Thyroid gland (tissue), 4 donors: Measurements from ENCODE around the gene ERICH2. TPM values are rescaled to one million over a fixed set of nuclear protein-coding genes. Genes with fewer than 3 reads are reported as not detected.

ENCODE experiments used
- DNase-seq, 2 donors: peaks; one replicate each; pipeline ENCODE4 v3.0.0-alpha.2; 2019
- H3K27ac ChIP-seq, 3 donors: fragments of 200-600 bp; sonication (generic); 1 replicate in 2 of 3; 2 replicates in 1 of 3; pipeline ENCODE4 v1.5.1; 2016 to 2019; ENCODE audit warnings: mild to moderate bottlenecking in 1 of 3, moderate library complexity in 1 of 3
- H3K27me3 ChIP-seq: fragments of 200-600 bp; sonication (generic); one replicate; pipeline ENCODE4 v1.5.1; 2019
- H3K36me3 ChIP-seq, 2 donors: fragments of 200-600 bp; sonication (generic); one replicate each; pipeline ENCODE4 v1.5.1; 2016 to 2019
- H3K4me1 ChIP-seq, 2 donors: fragments of 200-600 bp; sonication (generic); one replicate each; pipeline ENCODE4 v1.5.1; 2017 to 2019
- H3K4me3 ChIP-seq, 3 donors: fragments of 200-600 bp; sonication (generic); replicated peaks in 1 of 3; 1 replicate in 2 of 3; 2 replicates in 1 of 3; pipeline ENCODE4 v1.5.1; 2016; ENCODE audit warnings: mild to moderate bottlenecking in 1 of 3
- H3K9me3 ChIP-seq: fragments of 200-600 bp; sonication (generic); one replicate; pipeline ENCODE4 v1.5.1; 2017
- CTCF ChIP-seq, 6 experiments: fragments of 200-600 bp in 3 of 6; fragments of 450-650 bp in 3 of 6; sonication (generic) in 3 of 6; IDR thresholded peaks; one replicate each; pipeline ENCODE4 v1.5.1; 2016 to 2019; ENCODE audit warnings: antibody characterized with exemption in 6 of 6, mild to moderate bottlenecking in 2 of 6, inconsistent platforms in 1 of 6, moderate library complexity in 1 of 6
- POLR2A ChIP-seq, 2 donors: fragments of 450-650 bp; IDR thresholded peaks; one replicate each; pipeline ENCODE4 v1.6.1; 2017; ENCODE audit warnings: antibody characterized with exemption in 2 of 2, mild to moderate bottlenecking in 2 of 2, moderate library complexity in 1 of 2
- WGBS, 2 donors: methylation state at CpG; one replicate each; pipeline ENCODE4 v1.1.5; 2017; 5-methylcytosine and 5-hydroxymethylcytosine counted together
- intact Hi-C: fragments of 100-400 bp; cut with DNase I; formaldehyde crosslinking; loops from one replicate; pipeline ENCODE4 v1.15.1; 2023
- total RNA-seq, 4 donors: library from RNA; depleted of rRNA; stranded (reverse); fragments of >200 nt; gene quantifications; one replicate each; pipeline ENCODE4 v1.2.3, GENCODE V29; 2016

Gene ERICH2
- total RNA-seq, 4 donors from 2014 or later, result not detected

DNA sequence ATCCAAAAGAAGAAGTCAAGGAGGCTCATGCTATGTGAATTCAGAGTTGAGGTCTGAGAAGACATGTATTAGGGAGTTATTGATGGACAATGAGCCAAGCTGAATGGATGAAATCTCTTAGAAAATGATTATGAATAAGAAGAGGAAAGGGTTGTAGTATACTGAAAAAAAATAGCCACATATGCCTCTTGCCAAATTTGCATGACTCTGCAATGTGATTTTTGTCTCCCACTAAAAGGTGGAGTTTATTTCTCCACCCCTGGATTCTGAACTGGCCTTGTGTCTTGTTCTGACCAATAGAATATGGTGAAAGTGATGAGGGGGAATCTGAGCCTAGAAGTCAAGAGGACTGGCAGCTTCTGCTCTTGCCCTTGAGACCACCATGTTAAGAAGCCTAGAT, 8.6 kb upstream of the ERICH2 start:
- intact Hi-C loops, result no loop called here
- Histone ChIP-seq H3K4me3 (no peak overlapping the region), H3K9me3 (no peaks in the 10 kb centered on the region), H3K27me3 (no peaks in the 10 kb centered on the region), H3K27ac (no peak overlapping the region), H3K36me3 (no peaks in the 10 kb centered on the region), H3K4me1 (no peaks in the 10 kb centered on the region)
- DNase-seq, result no peak
- TF ChIP-seq POLR2A (IDR thresholded peaks at IDR 0.05) (no peak), CTCF (IDR thresholded peaks at IDR 0.05) (no peak)

DNA sequence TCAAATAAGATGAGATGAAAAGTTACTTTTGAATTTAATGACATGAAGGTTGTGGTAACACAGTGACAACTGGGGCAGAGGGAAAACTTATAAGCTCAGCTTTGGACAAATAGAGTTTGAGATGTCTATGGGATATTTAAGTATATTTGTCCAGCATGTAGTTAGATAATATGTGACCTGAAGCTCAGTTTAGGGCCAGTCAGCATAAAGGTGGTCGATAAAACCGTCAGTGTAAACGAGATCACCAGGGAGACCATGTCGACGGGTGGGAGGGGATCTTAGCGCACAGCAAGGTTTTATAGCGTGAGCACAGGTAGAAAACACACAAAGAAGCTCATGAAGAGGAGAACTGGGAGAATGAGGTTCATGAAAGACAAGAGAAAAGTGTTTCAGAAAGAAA, 7.4 kb upstream of the ERICH2 start:
- no peak for TF ChIP-seq POLR2A (IDR thresholded peaks at IDR 0.05)
- TF ChIP-seq CTCF (IDR thresholded peaks at IDR 0.05), result no peak
- Histone ChIP-seq H3K4me1 (no peaks in the 10 kb centered on the region), H3K9me3 (no peaks in the 10 kb centered on the region), H3K36me3 (no peaks in the 10 kb centered on the region), H3K27ac (no peak overlapping the region), H3K27me3 (no peaks in the 10 kb centered on the region), H3K4me3 (no peak overlapping the region)
- intact Hi-C loops, result no loop called here
- DNase-seq, result no peak
- WGBS, 2 donors, result 78% methylated on average over 7 of the region's 7 CpGs

GRCh38 chr2:170763232-170763631, 6.9 kb upstream of the ERICH2 start:
- H3K27ac ChIP-seq, result no peak overlapping the region
- H3K4me1 ChIP-seq, result no peaks in the 10 kb centered on the region
- no peaks in the 10 kb centered on the region for H3K27me3 ChIP-seq
- DNase-seq, result no peak
- no peaks in the 10 kb centered on the region for H3K36me3 ChIP-seq
- H3K4me3 ChIP-seq, result no peak overlapping the region
- H3K9me3 ChIP-seq, result no peaks in the 10 kb centered on the region
- intact Hi-C loops, result no loop called here
- WGBS, 2 donors, result 89 to 92% methylated on average over 4 of the region's 4 CpGs
- TF ChIP-seq CTCF (IDR thresholded peaks at IDR 0.05) (no peak), POLR2A (IDR thresholded peaks at IDR 0.05) (no peak)

DNA sequence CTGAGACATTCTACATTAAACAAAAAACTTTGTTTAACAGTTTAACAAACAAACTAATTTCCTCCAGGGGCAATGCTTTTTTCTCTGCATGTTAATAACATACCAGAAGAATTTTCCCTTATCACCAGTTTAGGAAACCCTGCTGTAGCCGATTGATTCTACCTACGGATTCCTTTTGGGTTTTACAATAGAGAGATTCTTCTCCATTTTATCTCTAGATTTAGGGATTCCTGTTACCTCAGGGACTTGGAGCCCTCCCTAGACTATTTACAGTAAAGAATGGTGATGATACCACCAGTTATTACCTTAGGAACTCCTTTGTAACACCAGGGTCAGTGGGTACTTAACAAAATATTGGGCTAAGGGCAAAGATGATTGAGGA, 5.3 kb upstream of the ERICH2 start:
- no peaks in the 10 kb centered on the region for H3K36me3 ChIP-seq
- WGBS, 2 donors, result 36 to 39% methylated on average over 2 of the region's 2 CpGs
- H3K27ac ChIP-seq, result no peak overlapping the region

DNA sequence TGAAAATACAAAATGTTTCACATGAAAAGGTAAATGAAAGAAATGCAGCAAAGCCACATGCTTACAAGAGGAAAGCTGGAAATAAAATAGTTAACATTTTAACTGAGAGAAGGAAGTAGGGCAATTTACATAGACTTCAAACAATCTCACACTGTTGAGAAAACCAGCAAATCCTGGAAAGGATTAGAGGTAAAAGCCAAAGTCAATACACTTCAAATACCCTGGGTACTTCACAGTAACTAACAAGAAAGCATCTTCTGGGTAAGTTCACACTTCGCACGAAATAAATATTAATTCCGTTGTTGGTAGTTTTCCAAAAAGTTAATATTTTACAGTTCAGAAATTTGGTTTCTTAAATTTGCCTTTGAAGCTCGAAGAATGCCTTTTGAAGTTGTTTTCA, 3.5 kb upstream of the ERICH2 start:
- DNase-seq, result no peak
- Histone ChIP-seq H3K4me1 (peaks cover 0 to 9% of the 10 kb centered on the region in 2 donors), H3K36me3 (no peaks in the 10 kb centered on the region), H3K27me3 (no peaks in the 10 kb centered on the region), H3K4me3 (no peak overlapping the region), H3K27ac (no peak overlapping the region), H3K9me3 (no peaks in the 10 kb centered on the region)
- TF ChIP-seq CTCF (IDR thresholded peaks at IDR 0.05) (no peak), POLR2A (IDR thresholded peaks at IDR 0.05) (no peak)
- WGBS, 2 donors, result 40 to 43% methylated on average over 4 of the region's 4 CpGs
- intact Hi-C loops, result no loop called here

More for the DNA sequence above, 5.3 kb upstream of the ERICH2 start:
- Histone ChIP-seq H3K9me3 (no peaks in the 10 kb centered on the region), H3K4me1 (peaks cover 0 to 3% of the 10 kb centered on the region in 2 donors), H3K27me3 (no peaks in the 10 kb centered on the region), H3K4me3 (no peak overlapping the region)
- no peak for DNase-seq
- intact Hi-C loops, result no loop called here
- TF ChIP-seq CTCF (IDR thresholded peaks at IDR 0.05), result no peak
- no peak for TF ChIP-seq POLR2A (IDR thresholded peaks at IDR 0.05)
